ENCODE data around the gene C12orf60.

Gene C12orf60

GRCh38 chr12:14776236-14776961 lies 27.1 kb upstream of the C12orf60 start:
- no peak for DNase-seq

- no peak for DNase-seq
Observed at GRCh38 chr12:14777271-14777670, 26.2 kb upstream of the C12orf60 start.

GRCh38 chr12:14779834-14780233 lies 23.6 kb upstream of the C12orf60 start:
- DNase-seq: no peak

GRCh38 chr12:14780859-14781258 lies 22.6 kb upstream of the C12orf60 start:
- no peak for DNase-seq

- no peak for DNase-seq
Observed at GRCh38 chr12:14781563-14781962, 21.9 kb upstream of the C12orf60 start.

GRCh38 chr12:14782756-14783155 lies 20.7 kb upstream of the C12orf60 start:
- no peak for DNase-seq

GRCh38 chr12:14784471-14784870 lies 19.0 kb upstream of the C12orf60 start:
- DNase-seq: no peak

GRCh38 chr12:14785568-14785967 lies 17.9 kb upstream of the C12orf60 start:
- no peak for DNase-seq

- DNase-seq: no peak
Observed at GRCh38 chr12:14795028-14795448, 8.4 kb upstream of the C12orf60 start.

- DNase-seq: no peak
Observed at GRCh38 chr12:14802247-14802646, 1.2 kb upstream of the C12orf60 start.

GRCh38 chr12:14802721-14803010 lies 804 bp upstream of the C12orf60 start:
- no peak for DNase-seq

- DNase-seq: no peak
Observed at GRCh38 chr12:14803830-14804160, 325 bp downstream of the C12orf60 start.

GRCh38 chr12:14810167-14810952 lies 6.9 kb downstream of the C12orf60 start:
- no peak for DNase-seq

GRCh38 chr12:14810953-14811483 lies 7.5 kb downstream of the C12orf60 start:
- DNase-seq: no peak

- no peak for DNase-seq
Observed at GRCh38 chr12:14811486-14811885, 8.0 kb downstream of the C12orf60 start.

GRCh38 chr12:14814014-14814413 lies 10.5 kb downstream of the C12orf60 start, which contains the start of gene SMCO3:
Gene SMCO3 (minus strand): TSS chr12:14814182. CDS start chr12:14806680, 7,502 bp downstream.
- no peak for DNase-seq

GRCh38 chr12:14824012-14824634 lies 20.7 kb downstream of the C12orf60 start:
- DNase-seq: no peak

- DNase-seq: no peak
Observed at GRCh38 chr12:14825256-14825655, 21.8 kb downstream of the C12orf60 start.

GRCh38 chr12:14826491-14826890 lies 23.0 kb downstream of the C12orf60 start:
- no peak for DNase-seq

GRCh38 chr12:14827043-14827442 lies 23.6 kb downstream of the C12orf60 start:
- DNase-seq: no peak

- DNase-seq: peak in 6 of 51 donors; percentile 1 to 14 (median 4)
Observed at GRCh38 chr12:14828892-14829291, 25.4 kb downstream of the C12orf60 start.

GRCh38 chr12:14833336-14833735 lies 29.9 kb downstream of the C12orf60 start:
- no peak for DNase-seq
